GM18502 (cell line): Measurements from ENCODE around the gene CLIC3.
A peak's percentile ranks its signal among the peaks of the same experiment; 100 is the strongest.

Experiments used
- ATAC-seq: cut with Tn5 transposase; IDR thresholded peaks from one replicate; pipeline ENCODE4 v1.9.1; 2021; ENCODE audit warnings: mild to moderate bottlenecking; ENCODE audit not compliant: unreplicated experiment, poor library complexity

CLIC3 gene

GRCh38 chr9:136957461-136957860, 38.9 kb downstream of the CLIC3 start:
- ATAC-seq = no peak

GRCh38 chr9:136956604-136957003, 39.8 kb downstream of the CLIC3 start:
- no peak for ATAC-seq

- ATAC-seq = no peak
Measured at GRCh38 chr9:136955943-136956335, 40.4 kb downstream of the CLIC3 start.

GRCh38 chr9:136955202-136955942, 41.0 kb downstream of the CLIC3 start:
- ATAC-seq = no peak

- ATAC-seq = no peak
Measured at GRCh38 chr9:136954270-136955083, 41.9 kb downstream of the CLIC3 start.

- no peak for ATAC-seq
Measured at GRCh38 chr9:136953771-136954269, 42.5 kb downstream of the CLIC3 start.

- no peak for ATAC-seq
Measured at GRCh38 chr9:136952876-136953770, 43.2 kb downstream of the CLIC3 start.

GRCh38 chr9:136952321-136952850, 44.0 kb downstream of the CLIC3 start:
- no peak for ATAC-seq

GRCh38 chr9:136951541-136952320, 44.6 kb downstream of the CLIC3 start, which contains the start of gene LCN12:
TSS of gene LCN12 (plus strand) at chr9:136952273. CDS start at chr9:136952328, 55 bp downstream.
- no peak for ATAC-seq

- no peak for ATAC-seq
Measured at GRCh38 chr9:136950656-136951276, 45.6 kb downstream of the CLIC3 start.

GRCh38 chr9:136949817-136950655, 46.3 kb downstream of the CLIC3 start:
- ATAC-seq = peak; percentile 90

- ATAC-seq = no peak
Measured at GRCh38 chr9:136949239-136949816, 47.0 kb downstream of the CLIC3 start.

- ATAC-seq = no peak
Measured at GRCh38 chr9:136947955-136948510, 48.3 kb downstream of the CLIC3 start.

GRCh38 chr9:136947028-136947891, 49.1 kb downstream of the CLIC3 start:
- ATAC-seq = no peak

- ATAC-seq = no peak
Measured at GRCh38 chr9:136946228-136947027, 49.9 kb downstream of the CLIC3 start.
